Measurements from ENCODE around the gene IL17RA.
A peak's percentile ranks its signal among the peaks of the same experiment; 100 is the strongest.

The IL17RA gene

DNA sequence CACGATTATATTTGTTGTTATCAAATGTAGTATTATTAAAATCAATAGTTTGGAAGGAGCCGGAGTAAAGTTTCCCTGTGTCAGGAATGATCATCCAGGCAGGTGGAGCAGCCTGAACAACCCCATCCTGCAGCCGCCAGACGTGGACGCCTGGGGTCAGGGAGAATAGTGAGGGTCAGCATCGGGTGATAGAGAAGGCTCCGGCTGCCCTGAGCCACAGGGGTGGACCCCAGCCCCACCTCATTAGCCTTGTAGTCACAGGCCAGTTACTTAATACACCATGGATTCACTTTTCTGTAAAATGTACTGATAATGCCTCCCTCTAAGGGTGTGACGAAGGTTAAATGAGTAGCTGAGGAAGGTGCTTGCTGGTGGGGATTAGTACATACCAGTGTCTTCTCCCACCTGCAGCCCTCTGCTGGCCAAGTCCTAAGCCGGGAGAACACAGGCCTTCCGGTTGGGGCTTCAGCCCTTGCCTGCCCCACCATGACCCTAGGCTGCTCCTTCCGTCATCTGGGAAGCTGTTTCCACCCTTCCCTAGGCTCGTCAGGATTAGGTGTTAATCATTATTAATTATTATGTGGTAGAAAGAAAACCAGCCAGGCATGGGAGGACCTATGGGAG is 21.5 kb downstream of the IL17RA start:
- Histone ChIP-seq H2AFZ (ENCODE audit: low read length) (no peak overlapping the region), H3K79me1 (ENCODE audit: low read depth, low read length) (no peaks in the 10 kb centered on the region), H2AK5ac (ENCODE audit: low read depth, low read length) (no peak overlapping the region), H3K9ac (ENCODE audit: low read depth, low read length, poor library complexity) (no peak overlapping the region), H3K9me3 (replicated peaks in 1 of 2; ENCODE audit: control insufficient read depth in 2 of 2, insufficient read depth in 1 of 2, low read depth in 1 of 2, low read length in 2 of 2) (no peaks in the 10 kb centered on the region), H4K91ac (ENCODE audit: low read depth, low read length, poor library complexity) (no peak overlapping the region), H3K23ac (ENCODE audit: low read depth, low read length, poor library complexity) (no peak overlapping the region), H3K4me2 (ENCODE audit: insufficient read depth, low read length, poor library complexity, severe bottlenecking) (no peak overlapping the region), H2BK120ac (ENCODE audit: low read depth, low read length) (no peak overlapping the region), H3K36me3 (replicated peaks in 1 of 2; ENCODE audit: control insufficient read depth in 2 of 2, insufficient read depth in 2 of 2, low read length in 2 of 2) (peaks cover 0 to 72% of the 10 kb centered on the region in 2 donors), H3K4ac (ENCODE audit: low read length) (no peak overlapping the region), H3K14ac (ENCODE audit: low read length) (no peak overlapping the region), H4K8ac (ENCODE audit: low read depth, low read length) (no peak overlapping the region), H2BK12ac (ENCODE audit: low read length) (no peak overlapping the region), H3K18ac (ENCODE audit: low read length) (no peak overlapping the region), H3K27me3 (ENCODE audit: control insufficient read depth in 3 of 3, insufficient read depth in 3 of 3, low read depth in 1 of 3, low read length in 3 of 3) (no peaks in the 10 kb centered on the region), H3K4me3 (ENCODE audit: low read length in 2 of 2) (no peak overlapping the region), H2BK15ac (ENCODE audit: low read length) (no peak overlapping the region), H2BK5ac (ENCODE audit: low read length) (no peak overlapping the region), H3K4me1 (ENCODE audit: control insufficient read depth in 2 of 2, insufficient read depth in 1 of 2, low read depth in 1 of 2, low read length in 2 of 2) (no peaks in the 10 kb centered on the region), H3K27ac (replicated peaks; ENCODE audit: low read length) (no peak overlapping the region)
- no CpG with 5 or more reads among the region's 12 CpGs for WGBS, 2 donors (ENCODE audit: extremely low coverage in 2 of 2, insufficient read length in 2 of 2, insufficient replicate concordance in 1 of 2)
- no peak for DNase-seq (ENCODE audit: low spot score)

DNA sequence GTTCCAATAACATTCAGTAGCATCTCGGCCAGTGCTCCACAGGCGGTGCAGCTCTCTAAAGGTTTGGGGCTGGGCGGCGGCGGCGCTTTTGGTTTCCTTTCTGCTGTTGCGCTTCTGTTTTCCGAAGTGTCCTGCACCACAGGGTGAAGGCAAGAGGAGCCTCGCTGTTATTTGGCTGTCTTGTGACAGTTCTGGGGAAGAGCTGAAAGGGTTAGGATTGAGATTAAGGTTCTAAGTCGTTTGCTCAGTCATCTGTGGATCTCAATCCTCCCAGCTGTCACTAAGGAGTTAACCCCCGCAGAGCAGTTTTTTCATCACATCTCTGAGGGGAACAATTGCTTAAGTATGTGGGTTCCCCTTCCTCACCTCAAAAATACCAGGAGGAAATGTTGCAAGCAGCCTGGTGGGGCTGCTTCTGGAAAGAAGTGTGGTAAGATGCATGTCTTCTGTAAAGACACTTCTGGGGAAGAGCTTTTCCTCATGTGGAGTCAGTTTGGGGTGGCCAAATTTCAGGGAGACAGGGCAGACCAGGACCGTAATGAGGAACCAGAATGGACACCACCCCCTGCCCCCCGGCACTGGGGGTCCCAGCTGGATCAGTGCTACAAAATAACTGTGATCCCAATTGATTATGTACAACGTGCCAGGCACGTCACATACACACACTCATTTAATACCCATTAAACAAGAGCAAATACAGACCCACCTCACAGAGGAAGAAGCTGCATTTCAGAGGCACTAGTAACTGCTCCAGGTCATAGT is 22.2 kb downstream of the IL17RA start:
- no peak overlapping the region for H3K23ac ChIP-seq (ENCODE audit: low read depth, low read length, poor library complexity)
- H3K9ac ChIP-seq (ENCODE audit: low read depth, low read length, poor library complexity) = no peak overlapping the region
- H3K4me3 ChIP-seq (ENCODE audit: low read length in 2 of 2) = no peak overlapping the region
- no peak overlapping the region for H3K27ac ChIP-seq (replicated peaks; ENCODE audit: low read length)
- H2BK12ac ChIP-seq (ENCODE audit: low read length) = no peak overlapping the region
- H3K4me2 ChIP-seq (ENCODE audit: insufficient read depth, low read length, poor library complexity, severe bottlenecking) = no peak overlapping the region
- H3K79me1 ChIP-seq (ENCODE audit: low read depth, low read length) = no peaks in the 10 kb centered on the region
- H4K8ac ChIP-seq (ENCODE audit: low read depth, low read length) = no peak overlapping the region
- no peaks in the 10 kb centered on the region for H3K9me3 ChIP-seq (replicated peaks in 1 of 2; ENCODE audit: control insufficient read depth in 2 of 2, insufficient read depth in 1 of 2, low read depth in 1 of 2, low read length in 2 of 2)
- no peak for DNase-seq (ENCODE audit: low spot score)
- H3K4me1 ChIP-seq (ENCODE audit: control insufficient read depth in 2 of 2, insufficient read depth in 1 of 2, low read depth in 1 of 2, low read length in 2 of 2) = no peaks in the 10 kb centered on the region
- H3K36me3 ChIP-seq (replicated peaks in 1 of 2; ENCODE audit: control insufficient read depth in 2 of 2, insufficient read depth in 2 of 2, low read length in 2 of 2) = peaks cover 0 to 65% of the 10 kb centered on the region in 2 donors
- H3K4ac ChIP-seq (ENCODE audit: low read length) = no peak overlapping the region
- H3K27me3 ChIP-seq (ENCODE audit: control insufficient read depth in 3 of 3, insufficient read depth in 3 of 3, low read depth in 1 of 3, low read length in 3 of 3) = no peaks in the 10 kb centered on the region
- no peak overlapping the region for H2AFZ ChIP-seq (ENCODE audit: low read length)
- H2AK5ac ChIP-seq (ENCODE audit: low read depth, low read length) = no peak overlapping the region
- H3K14ac ChIP-seq (ENCODE audit: low read length) = no peak overlapping the region
- H4K91ac ChIP-seq (ENCODE audit: low read depth, low read length, poor library complexity) = no peak overlapping the region
- no peak overlapping the region for H2BK15ac ChIP-seq (ENCODE audit: low read length)
- no peak overlapping the region for H2BK120ac ChIP-seq (ENCODE audit: low read depth, low read length)
- no CpG with 5 or more reads among the region's 15 CpGs for WGBS, 2 donors (ENCODE audit: extremely low coverage in 2 of 2, insufficient read length in 2 of 2, insufficient replicate concordance in 1 of 2)
- no peak overlapping the region for H2BK5ac ChIP-seq (ENCODE audit: low read length)
- H3K18ac ChIP-seq (ENCODE audit: low read length) = no peak overlapping the region

DNA sequence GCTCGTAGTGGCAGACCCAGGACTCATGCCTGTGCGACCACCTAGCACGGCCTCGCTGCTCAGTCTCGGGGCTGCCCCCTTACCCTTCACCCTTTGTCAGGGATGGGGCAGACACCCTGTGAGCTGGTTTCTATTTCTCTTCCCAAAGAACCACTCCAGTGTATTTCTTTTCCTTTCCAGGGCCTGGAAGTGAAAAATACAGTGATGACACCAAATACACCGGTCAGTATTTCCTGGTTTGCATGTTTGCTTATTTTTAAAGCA is 22.7 kb downstream of the IL17RA start:
- no peak overlapping the region for H2BK120ac ChIP-seq (ENCODE audit: low read depth, low read length)
- no peaks in the 10 kb centered on the region for H3K79me1 ChIP-seq (ENCODE audit: low read depth, low read length)
- H2BK12ac ChIP-seq (ENCODE audit: low read length) = no peak overlapping the region
- no peak overlapping the region for H2BK15ac ChIP-seq (ENCODE audit: low read length)
- no peaks in the 10 kb centered on the region for H3K9me3 ChIP-seq (replicated peaks in 1 of 2; ENCODE audit: control insufficient read depth in 2 of 2, insufficient read depth in 1 of 2, low read depth in 1 of 2, low read length in 2 of 2)
- no peaks in the 10 kb centered on the region for H3K4me1 ChIP-seq (ENCODE audit: control insufficient read depth in 2 of 2, insufficient read depth in 1 of 2, low read depth in 1 of 2, low read length in 2 of 2)
- H3K14ac ChIP-seq (ENCODE audit: low read length) = no peak overlapping the region
- H3K4me2 ChIP-seq (ENCODE audit: insufficient read depth, low read length, poor library complexity, severe bottlenecking) = no peak overlapping the region
- H3K4me3 ChIP-seq (ENCODE audit: low read length in 2 of 2) = no peak overlapping the region
- no peak overlapping the region for H2AK5ac ChIP-seq (ENCODE audit: low read depth, low read length)
- no CpG with 5 or more reads among the region's 6 CpGs for WGBS, 2 donors (ENCODE audit: extremely low coverage in 2 of 2, insufficient read length in 2 of 2, insufficient replicate concordance in 1 of 2)
- no peak overlapping the region for H3K18ac ChIP-seq (ENCODE audit: low read length)
- H3K9ac ChIP-seq (ENCODE audit: low read depth, low read length, poor library complexity) = no peak overlapping the region
- no peak overlapping the region for H4K91ac ChIP-seq (ENCODE audit: low read depth, low read length, poor library complexity)
- H3K36me3 ChIP-seq (replicated peaks in 1 of 2; ENCODE audit: control insufficient read depth in 2 of 2, insufficient read depth in 2 of 2, low read length in 2 of 2) = peaks cover 0 to 59% of the 10 kb centered on the region in 2 donors
- H3K27me3 ChIP-seq (ENCODE audit: control insufficient read depth in 3 of 3, insufficient read depth in 3 of 3, low read depth in 1 of 3, low read length in 3 of 3) = no peaks in the 10 kb centered on the region
- no peak overlapping the region for H4K8ac ChIP-seq (ENCODE audit: low read depth, low read length)
- no peak overlapping the region for H3K23ac ChIP-seq (ENCODE audit: low read depth, low read length, poor library complexity)
- H3K4ac ChIP-seq (ENCODE audit: low read length) = no peak overlapping the region
- DNase-seq (ENCODE audit: low spot score) = no peak
- no peak overlapping the region for H2BK5ac ChIP-seq (ENCODE audit: low read length)
- H2AFZ ChIP-seq (ENCODE audit: low read length) = no peak overlapping the region
- H3K27ac ChIP-seq (replicated peaks; ENCODE audit: low read length) = no peak overlapping the region

DNA sequence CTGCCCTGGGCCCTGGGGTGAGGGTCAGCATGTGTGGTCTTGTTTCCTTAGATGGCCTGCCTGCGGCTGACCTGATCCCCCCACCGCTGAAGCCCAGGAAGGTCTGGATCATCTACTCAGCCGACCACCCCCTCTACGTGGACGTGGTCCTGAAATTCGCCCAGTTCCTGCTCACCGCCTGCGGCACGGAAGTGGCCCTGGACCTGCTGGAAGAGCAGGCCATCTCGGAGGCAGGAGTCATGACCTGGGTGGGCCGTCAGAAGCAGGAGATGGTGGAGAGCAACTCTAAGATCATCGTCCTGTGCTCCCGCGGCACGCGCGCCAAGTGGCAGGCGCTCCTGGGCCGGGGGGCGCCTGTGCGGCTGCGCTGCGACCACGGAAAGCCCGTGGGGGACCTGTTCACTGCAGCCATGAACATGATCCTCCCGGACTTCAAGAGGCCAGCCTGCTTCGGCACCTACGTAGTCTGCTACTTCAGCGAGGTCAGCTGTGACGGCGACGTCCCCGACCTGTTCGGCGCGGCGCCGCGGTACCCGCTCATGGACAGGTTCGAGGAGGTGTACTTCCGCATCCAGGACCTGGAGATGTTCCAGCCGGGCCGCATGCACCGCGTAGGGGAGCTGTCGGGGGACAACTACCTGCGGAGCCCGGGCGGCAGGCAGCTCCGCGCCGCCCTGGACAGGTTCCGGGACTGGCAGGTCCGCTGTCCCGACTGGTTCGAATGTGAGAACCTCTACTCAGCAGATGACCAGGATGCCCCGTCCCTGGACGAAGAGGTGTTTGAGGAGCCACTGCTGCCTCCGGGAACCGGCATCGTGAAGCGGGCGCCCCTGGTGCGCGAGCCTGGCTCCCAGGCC is 23.7 kb downstream of the IL17RA start:
- Histone ChIP-seq H3K18ac (ENCODE audit: low read length) (no peak overlapping the region), H3K27me3 (ENCODE audit: control insufficient read depth in 3 of 3, insufficient read depth in 3 of 3, low read depth in 1 of 3, low read length in 3 of 3) (no peaks in the 10 kb centered on the region), H3K9ac (ENCODE audit: low read depth, low read length, poor library complexity) (no peak overlapping the region), H2BK5ac (ENCODE audit: low read length) (peak overlapping the region; percentile 57), H3K4me2 (ENCODE audit: insufficient read depth, low read length, poor library complexity, severe bottlenecking) (no peak overlapping the region), H2BK12ac (ENCODE audit: low read length) (no peak overlapping the region), H2AFZ (ENCODE audit: low read length) (no peak overlapping the region), H3K14ac (ENCODE audit: low read length) (no peak overlapping the region), H3K9me3 (replicated peaks in 1 of 2; ENCODE audit: control insufficient read depth in 2 of 2, insufficient read depth in 1 of 2, low read depth in 1 of 2, low read length in 2 of 2) (no peaks in the 10 kb centered on the region), H3K4ac (ENCODE audit: low read length) (no peak overlapping the region), H4K8ac (ENCODE audit: low read depth, low read length) (no peak overlapping the region), H3K4me1 (ENCODE audit: control insufficient read depth in 2 of 2, insufficient read depth in 1 of 2, low read depth in 1 of 2, low read length in 2 of 2) (no peaks in the 10 kb centered on the region), H3K27ac (replicated peaks; ENCODE audit: low read length) (no peak overlapping the region), H3K36me3 (replicated peaks in 1 of 2; ENCODE audit: control insufficient read depth in 2 of 2, insufficient read depth in 2 of 2, low read length in 2 of 2) (peaks cover 0 to 51% of the 10 kb centered on the region in 2 donors), H3K79me1 (ENCODE audit: low read depth, low read length) (no peaks in the 10 kb centered on the region), H2BK15ac (ENCODE audit: low read length) (no peak overlapping the region), H2AK5ac (ENCODE audit: low read depth, low read length) (no peak overlapping the region), H3K23ac (ENCODE audit: low read depth, low read length, poor library complexity) (peak overlapping the region; percentile 86), H2BK120ac (ENCODE audit: low read depth, low read length) (no peak overlapping the region), H4K91ac (ENCODE audit: low read depth, low read length, poor library complexity) (no peak overlapping the region), H3K4me3 (ENCODE audit: low read length in 2 of 2) (no peak overlapping the region)
- DNase-seq (ENCODE audit: low spot score) = no peak
- WGBS, 2 donors (ENCODE audit: extremely low coverage in 2 of 2, insufficient read length in 2 of 2, insufficient replicate concordance in 1 of 2) = no CpG with 5 or more reads among the region's 66 CpGs

All from neuronal stem cell (in vitro differentiated cells).